ENCODE results near the gene MRPS31.

MRPS31 gene

GRCh38 chr13:40770934-40771618, at the start of gene MRPS31:
Gene MRPS31, minus strand, starts transcription at chr13:40771190. Its CDS starts 54 bp downstream, at chr13:40771136.
- no peaks in the 10 kb centered on the region for H3K9me3 ChIP-seq (ENCODE audit: control insufficient read depth, low read length)
- no peaks in the 10 kb centered on the region for H3K27me3 ChIP-seq (ENCODE audit: control insufficient read depth, insufficient read depth, low read length)
- peak within 1 kb of the TSS; percentile 97 for H3K9ac ChIP-seq (ENCODE audit: low read length)
- no peaks in the 10 kb centered on the region for H3K4me1 ChIP-seq (ENCODE audit: control insufficient read depth, insufficient read depth, low read length)
- no peaks in the 10 kb centered on the region for H3K36me3 ChIP-seq (ENCODE audit: control insufficient read depth, insufficient read depth, low read length)
- H3K4me3 ChIP-seq (ENCODE audit: low read length) = peak within 1 kb of the TSS; percentile 89

- no peaks in the 10 kb centered on the region for H3K27me3 ChIP-seq (ENCODE audit: control insufficient read depth, insufficient read depth, low read length)
- H3K4me3 ChIP-seq (ENCODE audit: low read length) = no peak overlapping the region
- no peak overlapping the region for H3K9ac ChIP-seq (ENCODE audit: low read length)
- no peaks in the 10 kb centered on the region for H3K36me3 ChIP-seq (ENCODE audit: control insufficient read depth, insufficient read depth, low read length)
- H3K9me3 ChIP-seq (ENCODE audit: control insufficient read depth, low read length) = no peaks in the 10 kb centered on the region
- no peaks in the 10 kb centered on the region for H3K4me1 ChIP-seq (ENCODE audit: control insufficient read depth, insufficient read depth, low read length)
These were observed 48.9 kb upstream of the MRPS31 start for GRCh38 chr13:40819797-40820315.

DNA sequence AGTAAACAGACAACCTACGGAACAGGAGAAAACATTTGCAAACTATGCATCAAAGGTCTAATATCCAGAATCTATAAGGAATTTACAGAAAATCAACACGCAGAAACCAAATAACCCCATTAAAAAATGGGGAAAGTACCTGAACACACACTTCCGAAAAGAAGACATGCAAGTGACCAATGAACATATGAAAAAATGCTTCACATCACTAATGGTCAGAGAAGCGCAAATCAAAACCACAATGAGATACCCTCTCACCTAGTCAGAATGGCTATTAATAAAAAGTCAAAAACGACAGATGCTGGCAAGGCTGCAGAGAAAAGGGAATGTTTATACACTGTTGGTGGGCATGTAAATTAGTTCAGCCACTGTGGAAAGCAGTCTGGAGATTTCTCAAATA, 47.9 kb upstream of the MRPS31 start:
- Histone ChIP-seq H3K9me3 (ENCODE audit: control insufficient read depth, low read length) (no peaks in the 10 kb centered on the region), H3K4me1 (ENCODE audit: control insufficient read depth, insufficient read depth, low read length) (no peaks in the 10 kb centered on the region), H3K4me3 (ENCODE audit: low read length) (no peak overlapping the region), H3K27me3 (ENCODE audit: control insufficient read depth, insufficient read depth, low read length) (no peaks in the 10 kb centered on the region), H3K36me3 (ENCODE audit: control insufficient read depth, insufficient read depth, low read length) (no peaks in the 10 kb centered on the region), H3K9ac (ENCODE audit: low read length) (no peak overlapping the region)

GRCh38 chr13:40814803-40815202, 43.8 kb upstream of the MRPS31 start:
- Histone ChIP-seq H3K4me3 (ENCODE audit: low read length) (no peak overlapping the region), H3K9ac (ENCODE audit: low read length) (no peak overlapping the region), H3K36me3 (ENCODE audit: control insufficient read depth, insufficient read depth, low read length) (no peaks in the 10 kb centered on the region), H3K4me1 (ENCODE audit: control insufficient read depth, insufficient read depth, low read length) (no peaks in the 10 kb centered on the region), H3K9me3 (ENCODE audit: control insufficient read depth, low read length) (no peaks in the 10 kb centered on the region), H3K27me3 (ENCODE audit: control insufficient read depth, insufficient read depth, low read length) (no peaks in the 10 kb centered on the region)

DNA sequence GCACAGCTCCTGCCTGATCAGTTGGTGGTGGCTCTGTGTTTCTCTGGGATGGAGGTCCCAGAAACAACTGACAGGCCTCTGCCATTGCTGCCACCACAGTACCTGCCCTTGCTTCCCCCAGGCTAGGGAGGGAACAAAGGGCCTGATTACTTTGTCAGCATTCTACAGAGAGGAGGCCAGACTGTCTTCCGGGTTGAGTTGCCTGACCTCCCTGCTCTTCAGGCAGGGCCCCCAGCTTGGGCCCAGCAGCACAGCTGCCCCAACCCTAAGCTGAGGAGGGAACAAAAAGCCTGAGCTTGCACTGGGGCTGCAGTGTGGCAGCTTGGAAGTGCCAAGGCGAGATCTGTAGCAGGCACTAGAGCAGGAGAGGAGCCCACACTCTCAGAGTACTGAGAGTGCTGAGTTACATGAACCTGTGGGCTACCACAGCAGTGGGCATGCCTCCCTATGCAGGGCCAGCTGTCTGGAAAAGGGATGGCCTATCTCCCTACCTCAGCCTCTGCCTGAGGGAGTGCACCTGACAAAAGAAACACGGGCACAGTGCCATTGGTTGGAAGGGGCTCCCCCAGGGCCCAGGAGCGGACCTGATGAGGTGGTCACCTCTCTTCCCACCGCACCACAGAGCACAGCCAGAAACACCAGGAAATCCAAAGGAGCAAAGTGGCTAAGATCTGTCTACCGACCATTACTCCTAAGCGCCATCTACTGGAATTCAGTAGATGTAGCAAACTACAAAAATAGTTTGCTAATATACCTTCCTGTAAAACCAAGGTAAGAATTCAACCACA, 42.9 kb upstream of the MRPS31 start:
- Histone ChIP-seq H3K9me3 (ENCODE audit: control insufficient read depth, low read length) (no peaks in the 10 kb centered on the region), H3K27me3 (ENCODE audit: control insufficient read depth, insufficient read depth, low read length) (no peaks in the 10 kb centered on the region)

GRCh38 chr13:40812724-40813445, 41.9 kb upstream of the MRPS31 start:
- H3K36me3 ChIP-seq (ENCODE audit: control insufficient read depth, insufficient read depth, low read length) = no peaks in the 10 kb centered on the region
- H3K4me3 ChIP-seq (ENCODE audit: low read length) = no peak overlapping the region
- no peaks in the 10 kb centered on the region for H3K4me1 ChIP-seq (ENCODE audit: control insufficient read depth, insufficient read depth, low read length)
- H3K9me3 ChIP-seq (ENCODE audit: control insufficient read depth, low read length) = no peaks in the 10 kb centered on the region
- H3K27me3 ChIP-seq (ENCODE audit: control insufficient read depth, insufficient read depth, low read length) = no peaks in the 10 kb centered on the region
- H3K9ac ChIP-seq (ENCODE audit: low read length) = no peak overlapping the region

More for the DNA sequence above, 42.9 kb upstream of the MRPS31 start:
- H3K4me3 ChIP-seq (ENCODE audit: low read length) = no peak overlapping the region
- H3K9ac ChIP-seq (ENCODE audit: low read length) = no peak overlapping the region
- no peaks in the 10 kb centered on the region for H3K36me3 ChIP-seq (ENCODE audit: control insufficient read depth, insufficient read depth, low read length)
- H3K4me1 ChIP-seq (ENCODE audit: control insufficient read depth, insufficient read depth, low read length) = no peaks in the 10 kb centered on the region

GRCh38 chr13:40812102-40812501, 41.1 kb upstream of the MRPS31 start:
- no peak overlapping the region for H3K9ac ChIP-seq (ENCODE audit: low read length)
- H3K9me3 ChIP-seq (ENCODE audit: control insufficient read depth, low read length) = no peaks in the 10 kb centered on the region
- H3K36me3 ChIP-seq (ENCODE audit: control insufficient read depth, insufficient read depth, low read length) = no peaks in the 10 kb centered on the region
- H3K4me1 ChIP-seq (ENCODE audit: control insufficient read depth, insufficient read depth, low read length) = no peaks in the 10 kb centered on the region
- no peak overlapping the region for H3K4me3 ChIP-seq (ENCODE audit: low read length)
- H3K27me3 ChIP-seq (ENCODE audit: control insufficient read depth, insufficient read depth, low read length) = no peaks in the 10 kb centered on the region

- H3K9ac ChIP-seq (ENCODE audit: low read length) = no peak overlapping the region
- H3K4me1 ChIP-seq (ENCODE audit: control insufficient read depth, insufficient read depth, low read length) = no peaks in the 10 kb centered on the region
- H3K27me3 ChIP-seq (ENCODE audit: control insufficient read depth, insufficient read depth, low read length) = no peaks in the 10 kb centered on the region
- H3K9me3 ChIP-seq (ENCODE audit: control insufficient read depth, low read length) = no peaks in the 10 kb centered on the region
- H3K4me3 ChIP-seq (ENCODE audit: low read length) = no peak overlapping the region
- no peaks in the 10 kb centered on the region for H3K36me3 ChIP-seq (ENCODE audit: control insufficient read depth, insufficient read depth, low read length)
These were observed 38.5 kb upstream of the MRPS31 start for GRCh38 chr13:40809471-40809870.

DNA sequence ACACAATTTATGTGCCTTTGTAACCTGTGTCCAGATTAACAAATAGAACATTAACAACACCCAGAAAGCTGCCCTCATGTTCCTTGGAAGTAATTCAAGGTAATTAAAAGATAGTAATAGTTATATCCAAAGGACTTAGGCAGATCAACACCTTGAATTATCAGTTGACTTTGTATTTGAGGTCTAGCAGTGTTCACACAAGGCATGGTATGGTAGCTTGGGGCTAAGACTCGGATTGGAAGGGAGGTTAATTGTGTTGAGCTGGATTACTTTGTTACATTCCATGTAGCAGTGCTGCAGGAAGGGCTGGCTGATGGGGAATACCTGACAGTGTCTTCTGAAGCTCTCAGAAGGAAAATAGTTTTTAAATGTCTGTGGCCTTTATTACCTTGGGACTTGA, 35.3 kb upstream of the MRPS31 start:
- no peaks in the 10 kb centered on the region for H3K36me3 ChIP-seq (ENCODE audit: control insufficient read depth, insufficient read depth, low read length)
- H3K9ac ChIP-seq (ENCODE audit: low read length) = no peak overlapping the region
- no peaks in the 10 kb centered on the region for H3K27me3 ChIP-seq (ENCODE audit: control insufficient read depth, insufficient read depth, low read length)
- peaks cover 12% of the 10 kb centered on the region for H3K4me1 ChIP-seq (ENCODE audit: control insufficient read depth, insufficient read depth, low read length)
- H3K9me3 ChIP-seq (ENCODE audit: control insufficient read depth, low read length) = no peaks in the 10 kb centered on the region
- H3K4me3 ChIP-seq (ENCODE audit: low read length) = no peak overlapping the region

DNA sequence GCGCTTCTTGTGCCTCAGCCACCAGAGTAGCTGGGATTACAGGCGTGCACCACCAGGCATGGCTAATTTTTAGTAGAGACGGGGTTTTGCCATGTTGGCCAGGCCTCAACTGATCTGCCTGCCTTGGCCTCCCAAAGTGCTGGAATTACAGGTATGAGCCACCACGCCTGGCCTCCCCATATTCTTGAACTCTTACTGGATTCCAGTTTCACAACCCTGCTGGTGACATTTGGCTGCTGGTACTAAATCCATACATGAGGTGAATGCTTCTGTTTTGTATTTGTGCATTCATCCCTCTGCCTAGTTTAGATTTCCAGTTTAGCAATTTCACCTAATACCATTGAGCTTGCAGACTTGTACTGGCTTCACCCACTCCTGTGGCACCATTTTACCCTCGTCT, 32.3 kb upstream of the MRPS31 start:
- H3K9ac ChIP-seq (ENCODE audit: low read length) = no peak overlapping the region
- H3K4me3 ChIP-seq (ENCODE audit: low read length) = no peak overlapping the region
- H3K4me1 ChIP-seq (ENCODE audit: control insufficient read depth, insufficient read depth, low read length) = peaks cover 24% of the 10 kb centered on the region

GRCh38 chr13:40801255-40802217, 30.5 kb upstream of the MRPS31 start:
- Histone ChIP-seq H3K4me1 (ENCODE audit: control insufficient read depth, insufficient read depth, low read length) (peaks cover 24% of the 10 kb centered on the region), H3K4me3 (ENCODE audit: low read length) (no peak overlapping the region), H3K36me3 (ENCODE audit: control insufficient read depth, insufficient read depth, low read length) (no peaks in the 10 kb centered on the region), H3K27me3 (ENCODE audit: control insufficient read depth, insufficient read depth, low read length) (no peaks in the 10 kb centered on the region), H3K9me3 (ENCODE audit: control insufficient read depth, low read length) (no peaks in the 10 kb centered on the region), H3K9ac (ENCODE audit: low read length) (no peak overlapping the region)

More for the DNA sequence above, 32.3 kb upstream of the MRPS31 start:
- Histone ChIP-seq H3K36me3 (ENCODE audit: control insufficient read depth, insufficient read depth, low read length) (no peaks in the 10 kb centered on the region), H3K27me3 (ENCODE audit: control insufficient read depth, insufficient read depth, low read length) (no peaks in the 10 kb centered on the region), H3K9me3 (ENCODE audit: control insufficient read depth, low read length) (no peaks in the 10 kb centered on the region)

Data from mucosa of stomach (tissue), 1 donor.